Testis (tissue), 2 donors: ENCODE data around the gene ETHE1.

Experiments
- CTCF ChIP-seq, 3 experiments: fragments of 450-650 bp in 2 of 3; fragments of 200-600 bp in 1 of 3; sonication (generic) in 1 of 3; IDR thresholded peaks; one replicate each; pipeline ENCODE4 v1.5.1; 2016 to 2019; ENCODE audit warnings: antibody characterized with exemption in 3 of 3, mild to moderate bottlenecking in 2 of 3, moderate library complexity in 1 of 3
- POLR2A ChIP-seq: fragments of 450-650 bp; IDR thresholded peaks from one replicate; pipeline ENCODE4 v1.6.1; 2017; ENCODE audit warnings: antibody characterized with exemption, mild to moderate bottlenecking, moderate library complexity

DNA sequence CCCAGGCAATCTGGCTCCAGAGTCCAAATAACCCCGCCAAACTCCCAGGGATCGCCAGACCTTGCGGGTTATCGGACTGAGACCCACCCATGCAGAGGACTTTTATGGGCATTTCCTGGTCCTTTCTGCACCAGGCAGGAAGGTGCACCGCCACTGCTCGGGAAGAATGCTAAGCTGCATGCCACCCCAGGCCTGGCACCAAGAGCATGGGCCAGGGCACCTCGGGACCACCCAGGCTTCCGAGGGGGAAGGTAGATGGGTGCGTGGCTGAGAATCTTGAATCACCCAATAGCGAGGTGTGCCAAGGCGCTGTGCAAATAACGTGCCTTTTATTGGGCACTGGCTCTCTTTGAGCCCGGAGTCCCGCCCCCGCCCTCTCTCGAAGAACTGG, 5.6 kb upstream of the ETHE1 start:
- TF ChIP-seq CTCF (IDR thresholded peaks at IDR 0.05) (no peak), POLR2A (no peak)
